ENCODE results near the gene CUL1.

CUL1 gene

GRCh38 chr7:148714498-148714897, 15.8 kb downstream of the CUL1 start:
- FAIRE-seq (no peak), DNase-seq (ENCODE audit: extremely low spot score, insufficient read length, low read depth) (no peak)

GRCh38 chr7:148715027-148715426, 16.3 kb downstream of the CUL1 start:
- no peak for FAIRE-seq
- no peak for DNase-seq (ENCODE audit: extremely low spot score, insufficient read length, low read depth)

- DNase-seq (ENCODE audit: extremely low spot score, insufficient read length, low read depth): no peak
- FAIRE-seq: no peak
Measured at GRCh38 chr7:148717266-148717793, 18.6 kb downstream of the CUL1 start.

GRCh38 chr7:148718431-148718830, 19.7 kb downstream of the CUL1 start:
- no peak for FAIRE-seq

GRCh38 chr7:148719753-148720152, 21.1 kb downstream of the CUL1 start:
- no peak for FAIRE-seq

More at GRCh38 chr7:148718431-148718830, 19.7 kb downstream of the CUL1 start:
- DNase-seq (ENCODE audit: extremely low spot score, insufficient read length, low read depth): no peak

GRCh38 chr7:148720472-148720871, 21.8 kb downstream of the CUL1 start:
- FAIRE-seq (no peak), DNase-seq (ENCODE audit: extremely low spot score, insufficient read length, low read depth) (no peak)

More at GRCh38 chr7:148719753-148720152, 21.1 kb downstream of the CUL1 start:
- no peak for DNase-seq (ENCODE audit: extremely low spot score, insufficient read length, low read depth)

- DNase-seq (ENCODE audit: extremely low spot score, insufficient read length, low read depth): no peak
- no peak for FAIRE-seq
Measured at GRCh38 chr7:148721390-148721789, 22.7 kb downstream of the CUL1 start.

GRCh38 chr7:148722340-148723165, 23.9 kb downstream of the CUL1 start:
- FAIRE-seq: no peak
- no peak for DNase-seq (ENCODE audit: extremely low spot score, insufficient read length, low read depth)

GRCh38 chr7:148723166-148723559, 24.5 kb downstream of the CUL1 start:
- no peak for FAIRE-seq
- DNase-seq (ENCODE audit: extremely low spot score, insufficient read length, low read depth): no peak

- FAIRE-seq: no peak
- no peak for DNase-seq (ENCODE audit: extremely low spot score, insufficient read length, low read depth)
Measured at GRCh38 chr7:148723846-148724245, 25.1 kb downstream of the CUL1 start.

GRCh38 chr7:148726385-148726784, 27.7 kb downstream of the CUL1 start:
- no peak for DNase-seq (ENCODE audit: extremely low spot score, insufficient read length, low read depth)
- peak; percentile 12 for FAIRE-seq

- FAIRE-seq (no peak), DNase-seq (ENCODE audit: extremely low spot score, insufficient read length, low read depth) (no peak)
Measured at GRCh38 chr7:148727501-148728278, 29.0 kb downstream of the CUL1 start.

- DNase-seq (ENCODE audit: extremely low spot score, insufficient read length, low read depth) (no peak), FAIRE-seq (no peak)
Measured at GRCh38 chr7:148729984-148730733, 31.5 kb downstream of the CUL1 start.

GRCh38 chr7:148732862-148733261, 34.2 kb downstream of the CUL1 start:
- no peak for FAIRE-seq
- no peak for DNase-seq (ENCODE audit: extremely low spot score, insufficient read length, low read depth)

GRCh38 chr7:148733496-148733895, 34.8 kb downstream of the CUL1 start:
- FAIRE-seq: no peak
- no peak for DNase-seq (ENCODE audit: extremely low spot score, insufficient read length, low read depth)

- DNase-seq (ENCODE audit: extremely low spot score, insufficient read length, low read depth): no peak
- no peak for FAIRE-seq
Measured at GRCh38 chr7:148735141-148735540, 36.4 kb downstream of the CUL1 start.

GRCh38 chr7:148735967-148736366, 37.3 kb downstream of the CUL1 start:
- FAIRE-seq: no peak
- no peak for DNase-seq (ENCODE audit: extremely low spot score, insufficient read length, low read depth)

- FAIRE-seq (no peak), DNase-seq (ENCODE audit: extremely low spot score, insufficient read length, low read depth) (no peak)
Measured at GRCh38 chr7:148738737-148739535, 40.2 kb downstream of the CUL1 start.

- DNase-seq (ENCODE audit: extremely low spot score, insufficient read length, low read depth): no peak
- FAIRE-seq: no peak
Measured at GRCh38 chr7:148746135-148746534, 47.4 kb downstream of the CUL1 start.
